OCI-LY3 (cell line): ENCODE data around the gene ZNF764.

Source experiments
- H2AFZ ChIP-seq: fragments of 200-600, 300-600 bp; shearing (Covaris generic); 2 replicates; pipeline ENCODE4 v1.6.0; 2014; ENCODE audit warnings: antibody characterized with exemption, low read depth, low read length
- H3K27ac ChIP-seq: fragments of 200-600, 300-600 bp; sonication (generic); 2 replicates; pipeline ENCODE4 v1.5.1; 2014; ENCODE audit warnings: mild to moderate bottlenecking, low read length, moderate library complexity, mixed read lengths
- H3K27me3 ChIP-seq: fragments of 200-600, 300-600 bp; sonication (generic); 2 replicates; pipeline ENCODE4 v1.6.1; 2014; ENCODE audit warnings: low read depth, low read length, mixed read lengths
- H3K36me3 ChIP-seq: fragments of 200-600, 300-600 bp; sonication (generic); replicated peaks from 2 replicates; pipeline ENCODE3; 2014; ENCODE audit warnings: low read depth, low read length, mixed read lengths
- H3K4me1 ChIP-seq: fragments of 300-600, 200-600 bp; sonication (generic); 2 replicates; pipeline ENCODE4 v1.6.1; 2014; ENCODE audit warnings: low read length, mixed read lengths
- H3K4me2 ChIP-seq: fragments of 200-600, 300-600 bp; sonication (generic); 2 replicates; pipeline ENCODE4 v1.6.1; 2014; ENCODE audit warnings: low read length, mixed read lengths
- H3K4me3 ChIP-seq: fragments of 300-600, 200-600 bp; sonication (generic); 2 replicates; pipeline ENCODE4 v1.5.1; 2014; ENCODE audit warnings: antibody characterized with exemption, mild to moderate bottlenecking, low read length, moderate library complexity
- H3K79me2 ChIP-seq: fragments of 300-600, 200-600 bp; shearing (Covaris generic); 2 replicates; pipeline ENCODE4 v1.6.1; 2014; ENCODE audit warnings: mild to moderate bottlenecking, low read length, mixed read lengths
- H3K9ac ChIP-seq: fragments of 300-600, 200-600 bp; shearing (Covaris generic); 2 replicates; pipeline ENCODE4 v1.6.0; 2014; ENCODE audit warnings: mild to moderate bottlenecking, low read length, moderate library complexity
- H3K9me3 ChIP-seq: fragments of 200-600, 300-600 bp; shearing (Covaris generic); 2 replicates; pipeline ENCODE4 v1.6.1; 2014; ENCODE audit warnings: low read length, mixed read lengths; ENCODE audit not compliant: insufficient read depth
- H4K20me1 ChIP-seq: fragments of 200-600, 300-600 bp; sonication (generic); 2 replicates; pipeline ENCODE4 v1.6.1; 2016; ENCODE audit warnings: low read length, mixed read lengths; ENCODE audit not compliant: insufficient read depth
- EZH2phosphoT487 ChIP-seq: fragments of 200-600 bp; shearing (Covaris generic); IDR thresholded peaks from 2 replicates; pipeline ENCODE4 v1.6.1; 2018; ENCODE audit warnings: antibody characterized with exemption, mixed run types, low read depth
- TF ChIP-seq, protein P1 (sequence below): fragments of 200-600, 300-600 bp; sonication (generic); IDR thresholded peaks from 2 replicates; pipeline ENCODE4 v1.5.1; 2014; ENCODE audit warnings: antibody characterized with exemption, low read length, low read depth

Gene ZNF764

DNA sequence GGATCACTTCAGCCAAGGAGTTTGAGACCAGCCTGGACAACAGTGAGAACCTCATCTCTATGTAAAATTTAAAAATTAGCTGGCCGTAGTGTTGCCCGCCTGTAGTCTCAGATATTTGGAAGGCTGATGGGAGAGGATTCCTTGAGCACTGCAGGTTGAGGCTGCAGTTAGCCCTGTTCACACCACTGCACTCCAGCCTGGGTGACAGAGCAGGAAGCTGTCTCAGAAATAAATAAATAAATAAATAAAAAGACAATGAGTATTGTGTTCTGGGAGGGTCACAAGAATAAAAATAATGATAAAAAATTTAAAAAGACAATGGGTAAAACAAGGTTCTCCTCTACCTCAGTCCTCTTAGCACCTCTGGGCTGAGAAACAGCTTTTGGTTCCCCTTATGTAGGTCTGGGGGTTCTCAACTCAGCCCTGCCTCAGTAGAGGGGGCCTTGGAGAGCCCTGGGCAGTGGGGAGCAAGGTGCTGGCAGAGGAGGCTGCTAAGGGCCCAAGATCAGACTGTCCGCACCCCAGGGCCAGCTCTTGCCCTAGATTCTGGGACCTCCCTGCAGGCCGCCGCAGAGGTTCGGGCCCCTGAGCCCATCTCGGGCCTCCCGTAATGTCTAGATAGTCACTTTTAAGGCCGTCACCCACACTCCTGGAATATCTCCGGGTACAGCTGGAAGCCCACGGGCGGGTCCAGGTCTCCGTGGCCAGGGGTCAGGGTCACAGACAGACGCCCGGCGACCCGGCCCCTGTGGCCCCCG, 3.4 kb downstream of the ZNF764 start:
- Histone ChIP-seq H3K4me3 (no peak overlapping the region), H2AFZ (no peak overlapping the region), H3K27me3 (no peaks in the 10 kb centered on the region), H3K9me3 (no peaks in the 10 kb centered on the region), H3K36me3 (peaks cover 18% of the 10 kb centered on the region), H3K4me1 (peaks cover 12% of the 10 kb centered on the region), H3K79me2 (peaks cover 18% of the 10 kb centered on the region), H3K9ac (no peak overlapping the region), H4K20me1 (no peaks in the 10 kb centered on the region), H3K27ac (no peak overlapping the region), H3K4me2 (no peak overlapping the region)
- TF ChIP-seq EZH2phosphoT487, result no peak
- TF ChIP-seq, protein P1, sequence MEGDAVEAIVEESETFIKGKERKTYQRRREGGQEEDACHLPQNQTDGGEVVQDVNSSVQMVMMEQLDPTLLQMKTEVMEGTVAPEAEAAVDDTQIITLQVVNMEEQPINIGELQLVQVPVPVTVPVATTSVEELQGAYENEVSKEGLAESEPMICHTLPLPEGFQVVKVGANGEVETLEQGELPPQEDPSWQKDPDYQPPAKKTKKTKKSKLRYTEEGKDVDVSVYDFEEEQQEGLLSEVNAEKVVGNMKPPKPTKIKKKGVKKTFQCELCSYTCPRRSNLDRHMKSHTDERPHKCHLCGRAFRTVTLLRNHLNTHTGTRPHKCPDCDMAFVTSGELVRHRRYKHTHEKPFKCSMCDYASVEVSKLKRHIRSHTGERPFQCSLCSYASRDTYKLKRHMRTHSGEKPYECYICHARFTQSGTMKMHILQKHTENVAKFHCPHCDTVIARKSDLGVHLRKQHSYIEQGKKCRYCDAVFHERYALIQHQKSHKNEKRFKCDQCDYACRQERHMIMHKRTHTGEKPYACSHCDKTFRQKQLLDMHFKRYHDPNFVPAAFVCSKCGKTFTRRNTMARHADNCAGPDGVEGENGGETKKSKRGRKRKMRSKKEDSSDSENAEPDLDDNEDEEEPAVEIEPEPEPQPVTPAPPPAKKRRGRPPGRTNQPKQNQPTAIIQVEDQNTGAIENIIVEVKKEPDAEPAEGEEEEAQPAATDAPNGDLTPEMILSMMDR, result no peak

DNA sequence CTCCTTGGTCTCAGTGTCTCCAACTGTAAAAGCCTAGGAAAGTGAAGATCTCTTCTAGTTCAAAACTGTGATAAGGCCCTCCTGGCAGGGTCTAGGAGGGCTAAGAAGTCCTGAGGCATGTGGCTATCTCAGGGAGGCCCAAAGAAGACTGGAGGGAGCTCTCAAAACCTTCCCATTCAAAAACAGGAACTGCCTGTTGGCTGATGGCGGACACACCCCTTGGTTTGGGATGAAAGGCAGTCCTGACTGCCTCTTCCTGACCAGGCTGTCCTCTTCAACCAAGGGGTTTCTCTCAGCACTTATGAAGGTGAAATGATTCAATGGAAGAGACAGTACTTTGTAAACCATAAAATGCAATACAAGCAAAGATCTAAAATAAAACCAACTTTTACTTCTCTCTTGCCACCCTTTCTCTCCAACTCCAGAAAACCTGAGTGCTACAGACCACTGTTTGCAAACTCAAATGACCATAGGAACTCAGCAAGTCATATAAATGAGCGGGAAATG, 4.7 kb downstream of the ZNF764 start:
- Histone ChIP-seq H3K36me3 (peaks cover 18% of the 10 kb centered on the region), H2AFZ (no peak overlapping the region), H3K9me3 (no peaks in the 10 kb centered on the region), H3K27ac (no peak overlapping the region), H3K27me3 (no peaks in the 10 kb centered on the region), H3K4me3 (no peak overlapping the region), H3K4me2 (no peak overlapping the region), H3K4me1 (no peaks in the 10 kb centered on the region; the same call in 1 of the 2 replicates), H3K9ac (no peak overlapping the region), H4K20me1 (no peaks in the 10 kb centered on the region), H3K79me2 (peaks cover 18% of the 10 kb centered on the region)
- TF ChIP-seq EZH2phosphoT487, result no peak
- TF ChIP-seq, protein P1, result no peak

DNA sequence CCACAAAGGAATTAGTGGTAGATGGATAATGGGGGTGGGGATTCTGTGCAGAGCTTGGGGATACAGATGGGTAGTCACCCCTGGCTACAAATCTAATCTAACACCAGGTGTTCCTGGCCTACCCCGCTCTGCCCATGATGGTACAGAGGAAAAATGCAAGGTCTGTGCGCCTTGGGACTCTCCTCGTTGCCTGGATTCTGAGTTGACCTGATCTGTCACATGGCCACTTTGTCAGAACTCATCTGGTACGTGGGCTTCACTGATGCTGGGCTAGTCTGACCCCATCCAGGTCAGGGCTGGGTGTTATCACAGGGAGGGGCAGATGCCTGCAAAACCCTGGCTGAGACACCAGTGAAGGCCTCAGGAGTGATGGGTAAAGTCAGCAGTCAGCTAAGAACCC, 5.2 kb downstream of the ZNF764 start:
- H3K9ac ChIP-seq, result no peak overlapping the region
- no peak overlapping the region for H3K4me2 ChIP-seq
- H3K79me2 ChIP-seq, result peaks cover 18% of the 10 kb centered on the region
- no peak overlapping the region for H3K4me3 ChIP-seq
- peaks cover 18% of the 10 kb centered on the region for H3K36me3 ChIP-seq
- TF ChIP-seq EZH2phosphoT487, result no peak
- TF ChIP-seq, protein P1, result no peak
- H3K9me3 ChIP-seq, result no peaks in the 10 kb centered on the region
- no peaks in the 10 kb centered on the region; the same call in 1 of the 2 replicates for H3K4me1 ChIP-seq
- H3K27me3 ChIP-seq, result no peaks in the 10 kb centered on the region
- H4K20me1 ChIP-seq, result no peaks in the 10 kb centered on the region
- no peak overlapping the region for H3K27ac ChIP-seq
- no peak overlapping the region for H2AFZ ChIP-seq

DNA sequence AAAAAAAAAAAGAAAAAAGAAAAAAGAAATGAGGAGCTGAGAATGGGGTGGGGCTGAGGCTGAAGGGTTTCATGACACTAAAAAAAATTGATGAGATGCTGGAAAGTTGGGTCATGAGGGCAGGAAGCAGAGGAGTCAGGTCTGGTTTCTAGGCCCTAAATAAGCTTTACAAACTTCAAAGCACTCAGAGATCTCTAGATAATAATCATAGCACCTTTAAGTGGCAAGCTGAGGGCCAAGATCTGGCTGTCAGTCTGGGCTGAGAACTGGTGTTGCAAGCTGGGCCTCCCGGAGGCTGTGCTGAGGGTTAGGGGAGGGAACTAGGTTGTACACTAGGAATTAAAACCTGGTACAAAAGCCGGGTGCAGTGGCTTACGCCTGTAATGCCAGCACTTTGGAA, 6.4 kb downstream of the ZNF764 start:
- H2AFZ ChIP-seq, result no peak overlapping the region
- no peak overlapping the region for H3K4me2 ChIP-seq
- no peaks in the 10 kb centered on the region for H3K27me3 ChIP-seq
- H3K4me1 ChIP-seq, result no peaks in the 10 kb centered on the region
- H3K79me2 ChIP-seq, result peaks cover 7% of the 10 kb centered on the region; the same call in 1 of the 2 replicates
- peaks cover 18% of the 10 kb centered on the region for H3K36me3 ChIP-seq
- no peaks in the 10 kb centered on the region for H4K20me1 ChIP-seq
- H3K9ac ChIP-seq, result no peak overlapping the region
- no peaks in the 10 kb centered on the region for H3K9me3 ChIP-seq
- no peak overlapping the region for H3K4me3 ChIP-seq
- no peak overlapping the region for H3K27ac ChIP-seq
- TF ChIP-seq EZH2phosphoT487, result no peak
- TF ChIP-seq, protein P1, result no peak
